ENCODE data around the gene WDR90.

GRCh38 chr16:609984-610383 is 39.2 kb upstream of the WDR90 start:
- no peak for TF ChIP-seq CTCF (conservative IDR thresholded peaks at IDR 0.05 in 1 of 2, IDR thresholded peaks at IDR 0.05 in 1 of 2; ENCODE audit: extremely low read depth in 1 of 2, insufficient read depth in 1 of 2, low read depth in 1 of 2, low read length in 2 of 2)
- no peak for TF ChIP-seq EZH2 (IDR thresholded peaks at IDR 0.05; ENCODE audit: borderline replicate concordance, low read length)
